GM21526 (cell line): ENCODE measurements around the gene UBXN2A.

Source experiments
- ATAC-seq: cut with Tn5 transposase; IDR thresholded peaks from one replicate; pipeline ENCODE4 v1.9.1; 2021; ENCODE audit warnings: moderate library complexity; ENCODE audit not compliant: unreplicated experiment, low FRiP score

The UBXN2A gene, protein sequence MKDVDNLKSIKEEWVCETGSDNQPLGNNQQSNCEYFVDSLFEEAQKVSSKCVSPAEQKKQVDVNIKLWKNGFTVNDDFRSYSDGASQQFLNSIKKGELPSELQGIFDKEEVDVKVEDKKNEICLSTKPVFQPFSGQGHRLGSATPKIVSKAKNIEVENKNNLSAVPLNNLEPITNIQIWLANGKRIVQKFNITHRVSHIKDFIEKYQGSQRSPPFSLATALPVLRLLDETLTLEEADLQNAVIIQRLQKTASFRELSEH

DNA sequence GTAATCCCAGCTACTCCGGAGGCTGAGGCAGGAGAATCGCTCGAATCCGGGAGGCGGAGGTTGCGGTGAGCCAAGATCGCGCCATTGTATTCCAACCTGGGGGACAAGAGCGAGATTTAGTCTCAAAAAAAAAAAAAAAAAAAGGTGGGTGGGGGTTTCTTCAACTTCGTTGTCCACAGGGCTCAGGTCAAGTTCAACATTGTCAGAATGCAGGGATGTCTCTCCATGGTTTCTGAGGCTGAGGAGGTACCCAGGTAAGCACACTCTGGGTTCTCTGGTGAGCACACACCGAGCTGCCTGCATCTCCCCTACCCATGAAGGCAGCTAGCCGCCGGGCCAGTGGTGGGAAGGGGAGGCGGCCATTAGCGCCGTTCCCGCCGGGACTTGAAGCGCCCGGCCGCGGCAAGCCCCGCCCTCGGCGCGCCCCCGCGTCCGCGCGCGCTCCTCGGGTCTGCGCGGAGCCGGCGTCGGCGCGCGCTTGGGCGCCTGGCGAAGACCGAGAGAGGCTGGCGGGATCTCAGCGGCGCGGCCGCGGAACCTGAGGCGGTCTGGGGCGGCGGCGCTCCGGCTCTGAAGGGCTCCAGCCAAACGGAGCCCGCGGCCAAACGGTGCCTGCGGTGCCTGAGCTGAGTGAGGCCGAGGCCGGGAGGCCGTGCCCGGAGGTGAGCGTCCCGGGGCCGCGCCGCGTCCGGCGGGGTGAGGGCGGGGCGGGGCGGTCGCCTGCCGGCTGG, at the start of gene UBXN2A:
UBXN2A (plus strand) TSS at position 477 of the 731 bp plus-strand sequence. CDS start 17,852 bp downstream, outside the sequence.
- peak; percentile 65 for ATAC-seq

DNA sequence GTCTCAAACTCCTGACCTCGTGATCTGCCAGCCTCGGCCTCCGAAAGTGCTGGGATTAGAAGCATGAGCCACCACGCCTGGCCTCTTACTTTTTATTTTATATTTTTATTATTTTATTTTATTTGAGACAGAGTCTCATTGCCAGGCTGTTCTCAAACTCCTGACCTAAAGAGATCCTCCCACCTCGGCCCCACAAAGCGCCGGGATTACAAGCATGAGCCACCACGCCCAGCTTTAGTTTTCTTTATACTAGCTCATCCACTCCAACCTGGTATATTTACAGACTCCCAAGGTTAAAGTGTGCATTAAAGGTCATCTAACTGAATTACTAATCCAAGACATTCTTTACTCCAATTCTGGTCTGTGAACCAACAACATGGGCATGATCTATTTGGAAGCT, 40.1 kb upstream of the UBXN2A start:
- no peak for ATAC-seq

DNA sequence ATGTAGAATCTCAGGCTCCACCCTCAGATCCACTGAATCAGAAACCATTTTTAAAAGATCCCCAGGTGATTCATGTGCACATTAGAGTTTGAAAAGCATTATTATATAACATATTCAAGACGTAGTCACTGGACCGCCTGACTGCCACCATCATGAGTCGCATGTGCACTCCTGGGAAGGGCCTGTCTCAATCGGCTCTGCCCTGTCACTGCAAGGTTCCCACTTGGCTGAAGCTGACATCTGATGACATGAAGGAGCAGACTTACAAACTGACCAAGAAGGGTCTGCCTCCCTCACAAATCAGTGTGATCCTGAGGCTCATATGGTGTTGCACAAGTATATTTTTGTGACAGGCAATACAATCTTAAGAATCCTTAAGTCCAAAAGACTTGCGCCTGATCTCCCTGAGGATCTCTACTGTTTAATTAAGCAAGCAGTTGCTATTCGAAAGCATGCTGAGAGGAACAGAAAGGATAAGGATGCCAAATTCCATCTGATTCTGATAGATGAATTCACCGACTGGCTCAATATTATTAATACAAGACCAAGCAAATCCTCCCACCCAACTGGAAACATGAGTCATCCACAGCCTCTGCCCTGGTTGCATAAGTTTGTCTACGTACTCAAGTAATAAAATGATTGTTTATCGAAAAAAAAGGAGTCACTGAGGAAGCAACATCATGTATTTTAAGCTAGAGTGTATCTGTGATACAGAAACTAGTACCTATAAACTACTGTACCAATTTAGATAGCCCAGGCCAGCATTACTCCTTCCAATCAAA, 39.5 kb upstream of the UBXN2A start:
- ATAC-seq = no peak

DNA sequence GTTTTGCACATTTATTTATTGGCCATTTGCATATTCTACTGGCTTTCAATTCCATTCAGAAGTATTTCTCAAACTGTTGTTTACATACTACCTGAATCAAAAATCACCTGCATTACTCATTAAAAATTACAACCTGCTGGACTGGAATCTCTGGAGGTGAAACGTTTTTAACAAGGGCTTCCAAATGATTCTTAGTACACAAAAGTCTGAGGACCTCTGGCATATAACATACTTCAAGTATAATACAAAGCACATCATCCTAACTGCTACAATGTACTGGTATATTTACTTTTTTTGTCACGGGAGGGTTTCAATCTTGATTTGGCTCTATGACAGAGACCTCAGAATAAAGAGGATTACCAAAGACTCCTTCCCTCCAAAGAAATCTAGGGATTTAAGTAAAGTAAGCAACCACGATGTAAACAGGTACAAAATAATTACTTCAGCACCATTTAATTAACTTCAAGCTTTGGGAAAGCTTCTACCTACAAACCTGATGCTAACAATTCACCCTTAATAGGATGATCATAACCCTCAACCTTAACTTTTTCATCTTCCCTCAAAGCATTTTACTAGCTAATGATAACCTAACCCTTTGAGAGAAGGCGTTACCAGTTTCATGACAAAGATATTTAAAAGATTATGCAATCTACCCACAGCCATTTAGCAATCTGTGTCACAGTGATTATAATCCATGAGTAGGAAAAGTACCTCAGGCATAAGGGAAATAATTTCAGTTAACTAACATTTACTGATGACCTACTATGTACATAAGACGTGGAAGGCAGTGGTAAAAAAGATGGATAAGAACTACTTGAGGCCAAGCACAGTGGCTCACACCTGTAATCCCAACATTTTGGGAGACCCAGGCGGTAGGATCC, 38.1 kb upstream of the UBXN2A start:
- no peak for ATAC-seq

DNA sequence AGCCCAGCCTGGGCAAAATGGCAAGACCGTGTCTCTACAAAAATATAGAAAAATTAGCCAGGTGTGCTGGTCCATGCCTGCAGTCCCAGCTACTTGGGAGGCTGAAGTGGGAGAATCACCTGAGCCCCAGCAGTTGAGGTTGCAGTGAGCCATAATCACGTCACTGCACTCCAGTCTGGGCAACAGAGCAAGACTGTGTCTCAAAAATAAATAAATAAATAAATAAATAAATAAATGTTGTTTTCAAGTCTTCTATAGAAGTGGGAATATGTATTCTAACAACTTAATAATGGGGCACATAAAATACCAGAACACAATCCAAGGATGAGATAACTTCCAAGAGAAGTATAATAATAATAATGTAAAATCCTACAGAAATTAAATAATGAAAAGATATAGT, 37.2 kb upstream of the UBXN2A start:
- no peak for ATAC-seq

DNA sequence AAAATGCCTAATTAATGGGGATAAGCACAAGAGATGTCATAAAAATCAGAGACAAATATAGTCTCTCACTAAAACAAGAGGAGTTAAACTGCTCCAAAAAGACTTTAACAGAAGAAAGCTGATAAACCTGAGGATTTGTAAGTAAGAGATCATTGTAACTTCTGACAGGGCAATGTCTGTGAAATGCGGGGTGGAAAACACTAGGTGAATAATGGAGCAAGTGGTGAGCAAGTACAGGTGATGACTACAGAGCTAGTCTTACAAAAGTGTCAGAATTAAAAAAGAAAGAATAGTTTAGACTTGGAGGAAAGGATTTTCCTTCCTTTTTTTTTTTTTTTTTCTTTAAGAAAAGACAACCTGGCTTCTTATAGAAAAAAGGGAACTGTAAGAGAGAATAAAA, 36.0 kb upstream of the UBXN2A start:
- ATAC-seq = no peak

DNA sequence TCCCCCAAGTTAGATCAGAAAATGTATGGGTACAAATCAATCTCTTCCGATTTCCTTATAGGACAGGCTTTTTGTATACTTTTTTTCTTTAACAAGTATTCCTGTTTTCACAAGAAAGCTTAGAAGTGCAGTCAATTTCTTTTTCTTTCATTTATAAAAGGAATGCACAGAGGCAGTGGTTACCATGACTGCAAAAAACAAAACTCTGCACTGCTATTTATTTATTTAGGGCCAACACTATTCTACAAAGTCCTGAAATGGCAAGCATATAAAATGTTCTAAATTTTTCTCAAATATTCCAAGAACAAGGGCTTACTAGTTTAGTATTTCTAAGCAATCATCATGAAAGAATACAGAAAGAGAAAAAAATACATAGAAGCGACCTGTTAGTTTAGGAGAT, 35.6 kb upstream of the UBXN2A start:
- no peak for ATAC-seq

DNA sequence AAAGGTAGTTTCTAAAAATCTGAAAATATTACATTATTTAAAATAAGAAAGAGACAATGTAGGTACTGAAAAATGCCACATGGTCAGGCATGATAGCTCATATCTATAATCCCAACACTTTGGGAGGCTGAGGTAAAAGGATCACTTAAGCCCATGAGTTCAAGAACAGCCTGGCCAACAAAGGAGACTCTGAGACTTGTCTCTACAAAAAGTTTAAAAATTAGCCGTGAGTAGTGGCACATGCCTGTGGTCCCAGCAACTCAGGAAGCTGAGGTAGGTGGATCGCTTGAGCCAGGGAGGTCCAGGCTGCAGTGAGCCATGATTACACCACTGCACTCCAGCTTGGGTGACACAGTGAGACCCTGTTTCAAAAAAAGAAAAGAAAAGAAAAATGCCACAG, 35.1 kb upstream of the UBXN2A start:
- no peak for ATAC-seq

DNA sequence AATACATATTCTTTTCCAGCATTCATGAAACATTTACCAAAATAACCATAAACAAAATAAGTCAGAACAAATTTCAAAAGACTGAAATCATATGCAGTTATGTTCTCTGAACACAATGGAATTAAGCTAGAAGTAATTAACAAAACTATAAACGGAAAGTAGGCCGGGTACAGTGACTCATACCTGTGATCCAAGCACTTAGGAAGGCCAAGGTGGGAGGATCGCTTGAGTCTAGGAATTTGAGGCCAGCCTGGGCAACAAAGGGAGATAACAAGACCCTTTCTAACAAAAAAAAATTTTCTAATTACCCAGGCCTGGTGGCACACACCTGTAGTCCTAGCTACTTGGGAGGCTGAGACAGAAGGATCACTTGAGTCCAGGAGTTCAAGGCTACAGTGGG, 28.2 kb upstream of the UBXN2A start:
- ATAC-seq = no peak

DNA sequence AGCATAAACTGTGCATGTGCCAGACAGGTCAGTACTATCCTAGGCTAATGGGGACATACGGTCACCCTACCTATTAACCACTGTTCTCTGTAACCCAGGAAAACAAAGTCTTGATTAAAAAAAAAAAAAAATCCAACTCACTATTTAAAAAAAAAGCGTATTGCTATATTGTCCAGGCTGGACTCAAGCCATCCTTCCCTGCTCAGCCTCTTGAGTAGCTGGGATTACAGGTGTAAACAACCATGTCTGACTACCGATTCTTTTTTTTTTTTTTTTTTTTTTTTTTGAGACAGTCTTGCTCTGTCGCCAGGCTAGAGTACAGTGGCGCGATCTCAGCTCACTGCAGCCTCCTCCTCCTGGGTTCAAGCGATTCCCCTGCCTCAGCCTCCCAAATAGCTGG, 24.9 kb upstream of the UBXN2A start:
- no peak for ATAC-seq

DNA sequence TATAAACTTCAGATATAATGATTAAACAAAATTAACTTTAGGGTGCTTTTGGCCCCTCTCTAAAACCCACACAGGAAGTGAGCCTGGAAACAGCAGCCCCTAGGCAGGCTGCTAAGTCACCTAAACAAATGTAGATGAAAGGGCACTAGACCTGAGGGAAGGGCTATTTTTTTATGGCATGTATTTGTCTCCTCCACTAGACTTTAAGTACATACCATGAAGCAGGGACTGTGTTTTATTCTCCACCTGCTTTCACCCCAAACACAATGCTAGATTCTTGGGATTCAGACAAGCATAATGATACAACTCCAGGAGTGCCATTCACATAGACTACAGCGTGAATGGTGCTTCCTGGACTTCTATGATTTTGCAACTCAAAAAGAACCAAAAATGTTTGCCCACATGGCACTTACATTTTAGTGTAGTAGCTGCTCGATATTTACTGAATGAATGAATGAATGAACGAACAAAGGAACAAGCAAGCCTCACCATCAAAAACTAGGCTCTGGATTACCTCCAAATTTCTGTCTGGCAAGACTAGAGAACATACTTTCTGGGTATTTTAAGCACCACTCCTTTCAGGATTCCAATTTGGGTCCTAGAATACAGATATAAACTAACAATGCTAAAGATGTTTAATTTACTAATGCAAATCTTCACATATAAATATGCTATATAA, 23.4 kb upstream of the UBXN2A start:
- ATAC-seq = no peak

DNA sequence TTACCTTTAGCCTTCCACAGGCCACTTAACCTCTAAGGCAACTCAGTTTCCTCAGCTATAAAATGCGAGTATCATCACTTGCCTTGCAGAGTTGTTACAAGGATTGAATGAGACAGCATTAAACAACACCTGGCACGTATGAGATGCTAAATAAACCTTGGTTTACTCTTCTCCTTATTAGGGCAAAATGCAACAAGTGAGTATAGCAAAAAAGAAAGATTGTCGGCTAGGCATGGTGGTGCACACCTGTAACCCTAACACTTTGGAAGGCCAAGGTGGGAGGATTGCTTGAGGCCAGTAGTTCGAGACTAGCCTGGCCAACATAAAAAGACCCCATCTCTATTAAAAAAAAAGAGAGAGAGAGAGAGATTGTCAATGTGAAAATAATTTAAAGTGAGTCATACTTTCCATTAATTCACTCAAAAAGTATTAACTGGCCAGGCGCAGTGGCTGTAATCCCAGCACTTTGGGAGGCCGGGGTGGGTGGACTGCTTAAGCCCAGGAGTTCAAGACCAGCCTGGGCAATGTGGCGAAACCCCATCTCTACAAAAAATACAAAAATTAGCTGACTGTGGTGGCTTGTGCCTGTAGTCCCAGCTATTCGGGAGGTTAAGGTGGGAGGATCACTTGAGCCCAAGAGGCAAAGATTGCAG, 21.3 kb upstream of the UBXN2A start:
- ATAC-seq = no peak

DNA sequence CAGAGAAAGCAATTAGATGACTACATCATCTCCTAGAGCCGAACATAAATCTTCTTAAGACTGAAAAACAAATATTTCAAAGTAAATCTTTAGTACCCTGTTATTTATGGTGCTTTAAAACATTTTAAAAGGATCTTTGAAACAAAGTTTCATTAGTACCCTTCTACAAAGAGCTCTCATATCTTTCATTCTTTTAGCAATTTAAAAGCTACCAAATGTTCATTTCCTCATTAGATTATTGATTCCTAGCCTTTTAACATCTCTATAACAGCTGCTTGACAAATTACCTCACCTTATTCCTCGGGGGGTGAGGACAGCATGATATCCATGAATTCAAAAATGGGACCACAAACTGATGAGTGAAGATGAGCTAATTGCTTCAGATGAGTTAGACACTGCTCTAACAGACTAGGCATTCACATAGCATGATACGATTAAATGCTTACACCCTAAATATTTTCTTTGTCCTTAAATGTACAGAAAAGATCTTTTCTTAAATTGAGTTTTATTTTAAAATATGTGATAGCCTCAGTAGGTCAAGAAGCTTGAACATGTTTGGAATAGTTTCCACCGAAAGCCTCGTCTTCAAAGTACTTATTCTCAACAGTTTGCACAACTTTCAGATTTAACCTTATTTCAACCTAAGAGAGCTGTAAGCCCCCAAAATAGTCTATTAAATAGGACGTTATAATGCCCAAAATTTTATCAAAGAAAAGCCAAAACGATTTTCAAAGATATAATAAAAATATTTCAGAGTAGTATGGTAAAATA, 15.5 kb upstream of the UBXN2A start:
- no peak for ATAC-seq

DNA sequence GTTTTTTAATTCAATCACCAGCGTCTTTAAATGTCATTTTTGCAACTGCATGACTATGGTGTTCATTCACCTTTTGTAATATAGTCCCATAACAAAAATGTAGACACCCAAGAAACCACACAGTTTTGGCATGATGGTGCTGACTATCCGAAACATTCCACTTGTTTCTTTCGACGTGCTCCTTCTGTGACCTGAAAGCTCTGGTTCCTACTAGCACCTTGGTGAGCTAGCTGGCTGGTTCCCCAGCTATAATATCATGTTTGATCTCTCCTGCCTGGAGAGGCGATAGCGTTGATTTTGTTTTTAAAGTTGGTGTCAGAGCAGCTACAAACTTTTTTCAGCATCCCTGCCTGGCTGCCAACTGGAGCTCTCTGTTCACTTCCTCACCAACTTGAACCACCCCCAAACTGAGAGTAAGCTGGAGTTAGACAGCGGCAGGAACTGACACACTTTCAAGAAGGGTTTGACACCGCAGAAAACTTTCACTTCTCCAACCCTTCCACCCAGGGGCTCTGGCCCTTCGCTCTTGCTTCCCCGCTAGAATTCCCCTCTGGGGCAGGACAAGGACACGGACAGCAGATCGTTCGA, 14.5 kb upstream of the UBXN2A start:
- ATAC-seq = peak; percentile 62

DNA sequence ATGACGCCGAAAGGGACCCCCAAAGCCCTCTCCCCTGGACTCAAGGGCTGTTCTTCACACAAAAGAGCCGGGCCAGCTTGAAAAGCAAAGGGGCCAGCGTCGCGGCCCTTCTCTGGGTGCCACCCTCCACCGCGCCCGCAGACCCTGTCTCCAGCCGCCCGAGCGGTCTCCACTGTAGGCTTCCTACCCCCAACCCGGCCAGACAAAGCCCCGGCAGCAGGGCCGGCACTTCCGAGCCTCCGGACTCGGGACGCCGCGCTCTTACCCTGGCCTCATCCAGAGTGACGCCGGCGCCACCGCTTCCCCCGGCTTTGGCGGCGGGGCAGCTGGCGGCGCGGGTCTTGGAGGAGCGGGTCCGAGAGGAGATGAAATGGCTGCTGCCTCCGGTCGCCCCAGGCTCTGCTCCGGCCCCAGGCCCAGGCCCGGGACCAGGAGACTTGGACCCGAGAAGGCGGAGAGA, 13.9 kb upstream of the UBXN2A start:
- ATAC-seq = peak; percentile 29

DNA sequence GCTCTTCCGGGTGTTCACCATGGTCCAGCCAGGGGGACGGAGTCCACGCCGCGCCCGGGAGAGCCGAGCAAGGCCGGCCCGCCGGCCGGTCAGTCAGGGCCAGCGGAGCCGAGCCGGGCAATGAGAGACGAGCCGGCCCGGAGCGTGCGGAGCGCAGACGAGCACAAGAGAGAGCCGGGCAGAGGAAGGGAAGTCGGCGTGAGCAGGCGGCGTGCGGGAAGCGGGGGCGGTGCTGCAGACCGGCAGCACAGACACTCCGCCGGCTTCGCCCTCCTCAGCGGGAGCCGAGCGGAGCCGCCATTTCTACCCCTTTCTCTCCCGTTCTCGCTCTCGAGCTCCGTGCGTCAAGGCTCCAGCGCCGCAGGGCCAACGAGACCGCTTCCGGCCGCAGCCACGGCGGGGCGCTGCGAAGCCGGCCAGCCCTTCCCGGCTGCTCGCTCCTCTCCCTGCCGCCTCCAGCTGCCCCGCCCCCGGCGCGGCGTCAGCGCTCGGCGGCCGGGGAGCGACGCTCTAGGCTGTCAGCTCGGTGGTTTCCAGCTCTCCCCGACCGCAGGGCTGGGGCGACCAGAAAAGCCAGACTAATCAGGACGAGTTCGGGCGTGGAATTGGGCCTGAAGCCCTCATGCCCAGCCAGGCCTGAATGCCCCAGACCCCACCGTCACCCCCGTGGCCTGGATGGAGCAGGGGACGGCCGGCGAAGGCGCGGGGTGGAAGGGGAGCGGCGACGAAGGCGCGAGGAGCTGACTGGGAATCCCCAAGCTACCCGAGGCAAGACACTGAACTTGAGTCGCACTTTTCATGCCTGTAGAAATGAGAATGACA, 13.3 kb upstream of the UBXN2A start, which contains the start of gene ATAD2B:
ATAD2B (minus strand) TSS at position 374 of the 822 bp plus-strand sequence; CDS start at position 21, 353 bp downstream.
- ATAC-seq = peak; percentile 74

DNA sequence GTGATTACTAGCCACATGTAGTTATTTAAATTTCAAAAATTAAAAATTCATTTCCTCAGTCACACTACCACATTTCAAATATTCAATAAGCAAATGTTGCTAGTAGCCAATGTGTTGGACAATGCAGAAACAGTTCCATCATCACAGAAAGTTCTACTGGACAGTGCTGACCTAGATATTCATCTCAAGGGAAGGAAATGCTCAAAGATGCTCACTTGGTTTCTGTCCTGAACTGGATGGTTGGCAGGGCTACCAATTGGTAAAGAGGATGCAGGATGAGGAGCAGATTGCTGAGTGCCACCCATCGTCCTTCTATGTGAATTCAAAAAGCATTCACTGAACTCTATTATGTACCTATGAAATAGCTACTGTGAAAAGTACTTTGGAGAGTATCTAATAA, 6.0 kb upstream of the UBXN2A start:
- no peak for ATAC-seq
